Smooth muscle cell (in vitro differentiated cells): ENCODE data around the gene HERC2. TPM values are rescaled to one million over a fixed set of nuclear protein-coding genes. Genes with fewer than 3 reads are reported as not detected.

ENCODE experiments used
- DNase-seq: peaks from one replicate; lab custom pipeline; 2025; ENCODE audit not compliant: unreplicated experiment; lab: John Stamatoyannopoulos, UW
- H2AFZ ChIP-seq: fragments of 200-600 bp; sonication (generic); 2 replicates; pipeline ENCODE4 v1.6.0; 2016; ENCODE audit warnings: antibody characterized with exemption, low read depth, mild to moderate bottlenecking
- H3F3A ChIP-seq: fragments of 200-600 bp; sonication (generic); 2 replicates; pipeline ENCODE4 v1.6.0; 2017; ENCODE audit warnings: antibody characterized with exemption, low read depth
- H3K27ac ChIP-seq: fragments of 200-600 bp; sonication (generic); 2 replicates; pipeline ENCODE4 v1.5.1; 2016; ENCODE audit warnings: low read depth, mild to moderate bottlenecking
- H3K27me3 ChIP-seq: fragments of 200-600 bp; sonication (generic); 2 replicates; pipeline ENCODE4 v1.6.1; 2016; ENCODE audit warnings: low read depth, mild to moderate bottlenecking
- H3K36me3 ChIP-seq: fragments of 200-600 bp; sonication (generic); 2 replicates; pipeline ENCODE4 v1.5.1; 2016; ENCODE audit warnings: low read depth
- H3K4me1 ChIP-seq: fragments of 200-600 bp; sonication (generic); 2 replicates; pipeline ENCODE4 v1.5.1; 2016; ENCODE audit warnings: low read depth
- H3K4me2 ChIP-seq: fragments of 200-600 bp; sonication (generic); 2 replicates; pipeline ENCODE4 v1.6.0; 2016; ENCODE audit warnings: mild to moderate bottlenecking
- H3K4me3 ChIP-seq: fragments of 200-600 bp; sonication (generic); 2 replicates; pipeline ENCODE4 v1.5.1; 2016; ENCODE audit warnings: mild to moderate bottlenecking
- H3K79me2 ChIP-seq: fragments of 200-600 bp; sonication (generic); 2 replicates; pipeline ENCODE4 v1.6.0; 2016; ENCODE audit warnings: low read depth, mild to moderate bottlenecking
- H3K9ac ChIP-seq: fragments of 200-600 bp; sonication (generic); 2 replicates; pipeline ENCODE4 v1.6.0; 2016; ENCODE audit warnings: low read depth
- H3K9me3 ChIP-seq: fragments of 200-600 bp; sonication (generic); replicated peaks from 2 replicates; pipeline ENCODE4 v1.5.1; 2016; ENCODE audit warnings: low read depth
- H4K20me1 ChIP-seq: fragments of 200-600 bp; sonication (generic); 2 replicates; pipeline ENCODE4 v1.6.0; 2016; ENCODE audit warnings: low read depth
- WGBS: methylation state at CpG from one replicate; pipeline ENCODE4 v1.1.7; 2016; ENCODE audit warnings: low lambda C conversion rate; 5-methylcytosine and 5-hydroxymethylcytosine counted together
- polyA plus RNA-seq: library from polyadenylated mRNA; unstranded; fragments of >200 nt; fragmentation: Nextera tagmentation; extraction: Ambion mirVana; gene quantifications from 2 replicates; pipeline ENCODE4 v1.2.1, GENCODE V29; 2016
- total RNA-seq: library from RNA; depleted of rRNA; stranded (reverse); fragments of >200 nt; gene quantifications from 2 replicates; pipeline ENCODE4 v1.2.3, GENCODE V29; 2014
- TF ChIP-seq, protein P1 (sequence below): fragments of 200-600 bp; sonication (generic); IDR thresholded peaks from 2 replicates; pipeline ENCODE4 v1.5.1; 2017; ENCODE audit warnings: borderline replicate concordance, mild to moderate bottlenecking, antibody characterized with exemption; ENCODE audit not compliant: insufficient read depth, poor library complexity, severe bottlenecking

HERC2 gene
- total and polyA plus RNA-seq, 2 experiments from 2014 or later, result 19.9 to 33.1 TPM

GRCh38 chr15:28130651-28131050, 191.3 kb downstream of the HERC2 start:
- TF ChIP-seq, protein P1, sequence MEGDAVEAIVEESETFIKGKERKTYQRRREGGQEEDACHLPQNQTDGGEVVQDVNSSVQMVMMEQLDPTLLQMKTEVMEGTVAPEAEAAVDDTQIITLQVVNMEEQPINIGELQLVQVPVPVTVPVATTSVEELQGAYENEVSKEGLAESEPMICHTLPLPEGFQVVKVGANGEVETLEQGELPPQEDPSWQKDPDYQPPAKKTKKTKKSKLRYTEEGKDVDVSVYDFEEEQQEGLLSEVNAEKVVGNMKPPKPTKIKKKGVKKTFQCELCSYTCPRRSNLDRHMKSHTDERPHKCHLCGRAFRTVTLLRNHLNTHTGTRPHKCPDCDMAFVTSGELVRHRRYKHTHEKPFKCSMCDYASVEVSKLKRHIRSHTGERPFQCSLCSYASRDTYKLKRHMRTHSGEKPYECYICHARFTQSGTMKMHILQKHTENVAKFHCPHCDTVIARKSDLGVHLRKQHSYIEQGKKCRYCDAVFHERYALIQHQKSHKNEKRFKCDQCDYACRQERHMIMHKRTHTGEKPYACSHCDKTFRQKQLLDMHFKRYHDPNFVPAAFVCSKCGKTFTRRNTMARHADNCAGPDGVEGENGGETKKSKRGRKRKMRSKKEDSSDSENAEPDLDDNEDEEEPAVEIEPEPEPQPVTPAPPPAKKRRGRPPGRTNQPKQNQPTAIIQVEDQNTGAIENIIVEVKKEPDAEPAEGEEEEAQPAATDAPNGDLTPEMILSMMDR, result no peak
- no peak overlapping the region for H2AFZ ChIP-seq
- H3K36me3 ChIP-seq, result peaks cover 5% of the 10 kb centered on the region
- peaks cover 9% of the 10 kb centered on the region for H4K20me1 ChIP-seq
- no peak overlapping the region for H3K27ac ChIP-seq
- no peak overlapping the region for H3K4me3 ChIP-seq
- no peak overlapping the region for H3K4me2 ChIP-seq
- H3K27me3 ChIP-seq, result no peaks in the 10 kb centered on the region
- H3K9ac ChIP-seq, result no peak overlapping the region
- WGBS, result over 99% methylated on average over 7 of the region's 7 CpGs
- no peaks in the 10 kb centered on the region for H3K79me2 ChIP-seq
- H3F3A ChIP-seq, result no peaks in the 10 kb centered on the region
- no peaks in the 10 kb centered on the region for H3K9me3 ChIP-seq
- H3K4me1 ChIP-seq, result no peaks in the 10 kb centered on the region
- no peak for DNase-seq

- Histone ChIP-seq H3K36me3 (peaks cover 5% of the 10 kb centered on the region), H3K27ac (no peak overlapping the region), H3K4me2 (no peak overlapping the region), H3K4me1 (no peaks in the 10 kb centered on the region), H3K27me3 (no peaks in the 10 kb centered on the region), H3K9me3 (no peaks in the 10 kb centered on the region), H3F3A (no peaks in the 10 kb centered on the region), H3K9ac (no peak overlapping the region), H3K79me2 (no peaks in the 10 kb centered on the region), H4K20me1 (peaks cover 15% of the 10 kb centered on the region), H3K4me3 (no peak overlapping the region), H2AFZ (no peak overlapping the region)
- no peak for DNase-seq
- TF ChIP-seq, protein P1, result no peak
- 98% methylated on average over 9 of the region's 9 CpGs for WGBS
Observed at GRCh38 chr15:28129231-28129848, 192.6 kb downstream of the HERC2 start.

DNA sequence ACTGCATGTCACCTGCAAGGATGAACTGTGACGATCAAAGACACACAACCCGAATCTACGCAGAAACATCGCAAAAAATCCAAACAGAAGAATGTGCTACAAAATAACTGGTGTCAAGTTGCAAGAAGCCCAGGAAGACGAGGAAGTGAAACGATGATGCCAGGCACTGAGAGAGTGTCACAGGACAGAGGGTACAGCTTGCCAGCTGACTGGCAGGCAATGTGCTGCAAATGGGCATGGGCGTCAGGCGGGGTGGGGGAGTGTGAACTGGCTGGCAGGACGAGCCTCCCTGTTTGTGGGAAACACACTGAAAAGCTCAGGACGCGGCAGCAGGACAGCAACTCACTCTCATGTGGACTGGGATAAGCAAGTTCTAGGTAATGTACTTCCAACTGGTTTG, 193.9 kb downstream of the HERC2 start:
- no peak overlapping the region for H3K9ac ChIP-seq
- H3F3A ChIP-seq, result peaks cover 4% of the 10 kb centered on the region
- H4K20me1 ChIP-seq, result peaks cover 18% of the 10 kb centered on the region
- no peaks in the 10 kb centered on the region for H3K9me3 ChIP-seq
- TF ChIP-seq, protein P1, result no peak
- no peaks in the 10 kb centered on the region for H3K4me1 ChIP-seq
- no peak overlapping the region for H3K27ac ChIP-seq
- no peak for DNase-seq
- no peak overlapping the region for H3K4me3 ChIP-seq
- no peaks in the 10 kb centered on the region for H3K79me2 ChIP-seq
- H3K36me3 ChIP-seq, result no peaks in the 10 kb centered on the region
- no peaks in the 10 kb centered on the region for H3K27me3 ChIP-seq
- H3K4me2 ChIP-seq, result no peak overlapping the region
- H2AFZ ChIP-seq, result no peak overlapping the region
- 94% methylated on average over 11 of the region's 11 CpGs for WGBS

DNA sequence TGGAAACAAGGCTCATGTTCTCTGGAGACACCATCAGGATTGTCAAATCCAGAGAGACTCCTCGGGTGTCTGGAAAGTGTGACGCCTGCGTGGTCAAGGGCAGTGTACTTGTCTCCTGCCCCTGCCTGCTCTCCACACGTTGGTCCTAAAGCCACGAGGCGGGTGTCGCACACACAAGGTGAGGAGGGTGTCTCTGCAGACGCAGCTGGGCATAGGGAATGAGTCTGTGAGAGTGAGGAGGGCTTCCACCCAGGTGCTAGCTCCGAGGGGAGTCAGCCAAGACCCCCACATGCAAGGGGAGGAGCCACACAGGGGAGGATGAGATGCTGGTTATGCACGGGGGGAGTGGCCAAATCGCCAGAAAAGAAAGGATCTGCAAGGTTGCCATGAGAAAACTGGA, 194.9 kb downstream of the HERC2 start:
- H4K20me1 ChIP-seq, result peaks cover 19% of the 10 kb centered on the region
- no peaks in the 10 kb centered on the region for H3K36me3 ChIP-seq
- H3K79me2 ChIP-seq, result no peaks in the 10 kb centered on the region
- no peaks in the 10 kb centered on the region for H3K27me3 ChIP-seq
- no peaks in the 10 kb centered on the region for H3K4me1 ChIP-seq
- DNase-seq, result no peak
- H3K4me3 ChIP-seq, result no peak overlapping the region
- H3F3A ChIP-seq, result peaks cover 4% of the 10 kb centered on the region
- TF ChIP-seq, protein P1, result no peak
- H3K27ac ChIP-seq, result no peak overlapping the region
- H3K9ac ChIP-seq, result no peak overlapping the region
- 87% methylated on average over 11 of the region's 11 CpGs for WGBS
- H2AFZ ChIP-seq, result no peak overlapping the region
- no peaks in the 10 kb centered on the region for H3K9me3 ChIP-seq
- H3K4me2 ChIP-seq, result no peak overlapping the region
